BLaER1 treated with 17β-estradiol and CSF1 and Interleukin-3, amounts not matched to agents 10 nM and 100 nM (cell line): ENCODE results near the gene ETFDH.
"Not testable (repeated sequence)": the region's sequence is repeated elsewhere in the genome, so short reads cannot be mapped to it uniquely, and the experiment has no call there.

ENCODE experiments used
- H3K27ac ChIP-seq, 11 experiments: shearing (Covaris generic); formaldehyde crosslinking; 2 replicates each; pipeline ENCODE4 v1.8.1; 2022
- H3K27me3 ChIP-seq, 11 experiments: shearing (Covaris generic); formaldehyde crosslinking; 2 replicates each; pipeline ENCODE4 v1.8.1; 2022
- H3K36me3 ChIP-seq, 11 experiments: shearing (Covaris generic); formaldehyde crosslinking; 2 replicates each; pipeline ENCODE4 v1.8.1; 2022
- H3K4me1 ChIP-seq, 10 experiments: shearing (Covaris generic); formaldehyde crosslinking; 2 replicates each; pipeline ENCODE4 v1.8.1; 2022
- H3K4me2 ChIP-seq, 11 experiments: shearing (Covaris generic); formaldehyde crosslinking; 2 replicates each; pipeline ENCODE4 v1.8.1; 2022
- H3K4me3 ChIP-seq, 10 experiments: shearing (Covaris generic); formaldehyde crosslinking; 2 replicates each; pipeline ENCODE4 v1.8.1; 2022
- H3K9ac ChIP-seq, 11 experiments: shearing (Covaris generic); formaldehyde crosslinking; 2 replicates each; pipeline ENCODE4 v1.8.1; 2022
- H3K9me3 ChIP-seq, 11 experiments: shearing (Covaris generic); formaldehyde crosslinking; replicated peaks in 1 of 11; 2 replicates each; pipeline ENCODE4 v1.8.1; 2022
- H4K20me1 ChIP-seq, 11 experiments: shearing (Covaris generic); formaldehyde crosslinking; 2 replicates each; pipeline ENCODE4 v1.8.1; 2022
- Cebpa-rat ChIP-seq, 11 experiments: shearing (Covaris generic); IDR thresholded peaks; 2 replicates each; pipeline ENCODE4 v1.8.1; 2022

The ETFDH gene

DNA sequence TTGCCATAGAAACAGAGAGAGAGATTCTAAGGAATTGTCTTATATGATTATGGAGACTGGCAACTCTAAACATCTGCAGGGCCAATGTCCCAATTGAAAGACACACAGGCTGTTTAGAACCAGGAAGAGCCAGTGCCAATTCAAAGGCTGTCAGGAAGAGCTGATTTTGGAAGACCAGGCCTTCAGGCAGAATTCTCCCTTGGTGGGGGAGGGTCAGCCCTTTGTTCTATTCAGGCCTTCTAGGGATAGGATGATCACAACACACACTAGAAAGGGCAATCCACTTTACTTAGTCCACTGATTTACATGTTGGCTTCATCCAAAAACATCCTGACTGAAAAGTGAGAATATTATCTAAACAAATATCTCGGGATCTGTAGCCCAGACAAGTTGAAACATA, 15.7 kb upstream of the ETFDH start:
- H3K36me3 ChIP-seq = no peaks in the 10 kb centered on the region
- no peak for TF ChIP-seq Cebpa-rat (IDR thresholded peaks at IDR 0.05)
- no peak overlapping the region for H3K4me2 ChIP-seq

DNA sequence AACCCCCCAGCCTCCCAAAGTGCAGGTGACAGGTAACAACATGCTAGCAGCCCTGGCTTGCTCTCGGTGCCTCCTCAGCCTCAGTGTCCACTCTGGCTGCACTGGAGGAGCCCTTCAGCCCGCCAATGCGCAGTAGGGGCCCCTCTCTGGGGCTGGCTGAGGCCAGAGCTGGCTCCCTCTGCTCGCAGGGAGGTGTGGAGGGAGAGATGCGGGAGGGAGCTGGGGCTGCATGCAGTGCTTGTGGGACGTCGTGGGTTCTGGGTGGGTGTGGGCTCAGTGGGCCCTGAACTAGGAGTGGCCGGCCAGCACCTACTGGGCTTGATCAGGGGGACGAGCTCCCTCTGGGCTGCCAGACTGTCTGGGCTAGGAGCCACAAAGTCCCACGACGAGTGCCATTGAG, 14.8 kb upstream of the ETFDH start:
- no peak overlapping the region for H3K9ac ChIP-seq
- H3K4me2 ChIP-seq = no peak overlapping the region
- H3K9me3 ChIP-seq = peaks cover 0 to 4% (median 0%) of the 10 kb centered on the region in 11 experiments; a peak in 1 of 22 replicates
- no peaks in the 10 kb centered on the region for H3K27me3 ChIP-seq
- TF ChIP-seq Cebpa-rat (IDR thresholded peaks at IDR 0.05) = no peak
- no peaks in the 10 kb centered on the region for H4K20me1 ChIP-seq
- H3K4me1 ChIP-seq = peaks cover 0 to 6% (median 0%) of the 10 kb centered on the region in 10 experiments; a peak in 1 of 20 replicates
- no peak overlapping the region for H3K27ac ChIP-seq
- H3K36me3 ChIP-seq = no peaks in the 10 kb centered on the region
- no peak overlapping the region for H3K4me3 ChIP-seq

More for the DNA sequence above, 15.7 kb upstream of the ETFDH start:
- H3K4me3 ChIP-seq = no peak overlapping the region
- H4K20me1 ChIP-seq = no peaks in the 10 kb centered on the region
- peaks cover 0 to 6% (median 0%) of the 10 kb centered on the region in 10 experiments; a peak in 1 of 20 replicates for H3K4me1 ChIP-seq
- H3K9me3 ChIP-seq = peaks cover 0 to 4% (median 0%) of the 10 kb centered on the region in 11 experiments; a peak in 1 of 22 replicates
- H3K27ac ChIP-seq = no peak overlapping the region
- no peak overlapping the region for H3K9ac ChIP-seq
- H3K27me3 ChIP-seq = no peaks in the 10 kb centered on the region

DNA sequence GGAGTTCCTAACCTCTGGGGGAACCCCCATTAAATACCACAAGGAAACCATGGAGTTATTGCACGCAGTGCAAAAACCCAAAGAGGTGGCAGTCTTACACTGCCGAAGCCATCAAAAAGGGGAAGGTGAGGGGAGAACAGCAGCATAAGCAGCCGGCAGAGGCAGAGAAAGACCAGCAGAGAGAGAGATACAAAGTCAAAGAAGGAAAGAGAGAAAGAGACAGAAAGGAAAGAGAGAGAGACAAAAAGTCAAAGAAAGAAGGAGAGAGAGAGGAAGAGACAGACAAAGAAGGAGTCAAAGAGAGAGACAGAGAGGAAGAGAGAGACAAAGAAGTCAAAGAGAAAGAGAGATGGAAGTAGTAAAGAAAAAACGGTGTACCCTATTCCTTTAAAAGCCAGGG, 8.8 kb upstream of the ETFDH start:
- Histone ChIP-seq H3K36me3 (peaks cover 0 to 40% (median 27%) of the 10 kb centered on the region in 11 experiments; a peak in 20 of 22 replicates), H3K27ac (0 out of 22 replicates have a peak overlapping the region, but pooled peaks of 1 of the 11 experiments have one; percentile 17), H3K9me3 (peaks cover 0 to 12% (median 8%) of the 10 kb centered on the region in 11 experiments; a peak in 13 of 22 replicates), H3K4me2 (peak overlapping the region in 3 of 11 experiments; percentile 18 to 44 (median 43); a peak in 6 of 22 replicates), H3K4me1 (peaks cover 0 to 23% (median 0%) of the 10 kb centered on the region in 10 experiments; a peak in 6 of 20 replicates)
- not testable (repeated sequence) for H3K9ac ChIP-seq, H3K27me3 ChIP-seq, H4K20me1 ChIP-seq, H3K4me3 ChIP-seq

DNA sequence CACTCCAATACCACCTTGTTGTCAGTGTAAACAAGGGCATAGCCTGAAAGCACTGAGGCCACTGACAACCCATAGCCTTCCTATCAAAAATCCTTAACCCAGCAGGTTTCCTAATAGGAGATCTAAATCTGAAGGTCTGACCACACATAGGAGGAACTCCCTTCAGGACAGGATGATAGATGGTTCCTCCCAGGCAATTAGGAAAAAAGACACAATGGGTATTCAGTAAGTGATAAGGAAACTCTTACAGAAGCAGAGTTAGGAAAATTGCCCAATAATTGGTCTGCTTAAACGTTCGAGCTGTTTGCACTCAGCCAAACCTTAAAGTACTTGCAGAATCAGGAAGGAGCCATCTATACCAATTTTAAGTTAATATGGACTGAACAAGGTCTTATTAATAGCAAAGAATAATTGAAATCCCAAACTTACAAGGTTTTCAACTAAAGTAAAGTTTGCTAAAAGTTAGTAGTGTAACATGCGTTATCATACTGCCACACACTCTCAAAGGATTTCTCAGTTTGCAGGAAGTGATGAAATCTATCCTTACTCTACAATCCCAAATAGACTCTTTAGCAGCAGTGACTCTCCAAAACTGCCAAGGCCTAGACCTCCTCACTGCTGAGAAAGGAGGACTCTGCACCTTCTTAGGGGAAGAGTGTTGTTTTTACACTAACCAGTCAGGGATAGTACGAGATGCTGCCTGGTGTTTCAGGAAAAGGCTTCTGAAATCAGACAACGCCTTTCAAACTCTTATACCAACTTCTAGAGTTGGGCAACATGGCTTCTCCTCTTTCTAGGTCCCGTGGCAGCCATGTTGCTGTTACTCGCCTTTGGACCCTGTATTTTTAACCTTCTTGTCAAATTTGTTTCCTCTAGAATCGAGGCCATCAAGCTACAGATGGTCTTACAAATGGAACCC, 8.1 kb upstream of the ETFDH start:
- peaks cover 0 to 15% (median 0%) of the 10 kb centered on the region in 11 experiments; a peak in 5 of 22 replicates for H4K20me1 ChIP-seq
- not testable (repeated sequence) for H3K27me3 ChIP-seq, H3K9ac ChIP-seq, H3K4me3 ChIP-seq
- H3K4me1 ChIP-seq = peaks cover 0 to 23% (median 1%) of the 10 kb centered on the region in 10 experiments; a peak in 10 of 20 replicates
- peaks cover 0 to 47% (median 30%) of the 10 kb centered on the region in 11 experiments; a peak in 20 of 22 replicates for H3K36me3 ChIP-seq
- 0 out of 22 replicates have a peak overlapping the region, but pooled peaks of 1 of the 11 experiments have one; percentile 17 for H3K27ac ChIP-seq
- peak overlapping the region in 4 of 11 experiments; percentile 7 to 44 (median 30); a peak in 5 of 22 replicates for H3K4me2 ChIP-seq
- peaks cover 0 to 12% (median 7%) of the 10 kb centered on the region in 11 experiments; a peak in 13 of 22 replicates for H3K9me3 ChIP-seq

DNA sequence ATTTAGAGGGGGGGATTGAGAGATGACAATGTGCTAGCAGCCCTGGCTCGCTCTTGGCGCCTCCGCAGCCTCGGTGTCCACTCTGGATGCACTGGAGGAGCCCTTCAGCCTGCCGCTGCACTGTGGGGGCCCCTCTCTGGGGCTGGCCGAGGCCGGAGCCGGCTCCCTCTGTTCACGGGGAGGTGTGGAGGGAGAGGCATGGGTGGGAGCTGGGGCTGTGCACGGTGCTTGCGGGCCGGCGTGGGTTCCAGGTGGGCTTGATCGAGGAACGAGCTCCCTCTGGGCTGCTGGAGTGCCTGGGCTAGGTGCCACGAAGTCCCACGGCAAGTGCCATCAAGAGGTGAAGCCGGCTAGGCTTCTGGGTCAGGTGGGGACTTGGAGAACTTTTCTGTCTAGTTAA, 7.3 kb upstream of the ETFDH start:
- Histone ChIP-seq H3K36me3 (peaks cover 0 to 55% (median 30%) of the 10 kb centered on the region in 11 experiments; a peak in 20 of 22 replicates), H3K4me2 (no peak overlapping the region; a peak in 1 of 22 replicates), H3K4me1 (peaks cover under 1 to 28% (median 10%) of the 10 kb centered on the region in 10 experiments; a peak in 18 of 20 replicates), H3K27ac (no peak overlapping the region), H3K4me3 (no peak overlapping the region), H3K9me3 (peaks cover 0 to 12% (median 7%) of the 10 kb centered on the region in 11 experiments; a peak in 13 of 22 replicates), H4K20me1 (peaks cover 0 to 23% (median 0%) of the 10 kb centered on the region in 11 experiments; a peak in 7 of 22 replicates), H3K27me3 (no peaks in the 10 kb centered on the region), H3K9ac (no peak overlapping the region)
- no peak for TF ChIP-seq Cebpa-rat (IDR thresholded peaks at IDR 0.05)

DNA sequence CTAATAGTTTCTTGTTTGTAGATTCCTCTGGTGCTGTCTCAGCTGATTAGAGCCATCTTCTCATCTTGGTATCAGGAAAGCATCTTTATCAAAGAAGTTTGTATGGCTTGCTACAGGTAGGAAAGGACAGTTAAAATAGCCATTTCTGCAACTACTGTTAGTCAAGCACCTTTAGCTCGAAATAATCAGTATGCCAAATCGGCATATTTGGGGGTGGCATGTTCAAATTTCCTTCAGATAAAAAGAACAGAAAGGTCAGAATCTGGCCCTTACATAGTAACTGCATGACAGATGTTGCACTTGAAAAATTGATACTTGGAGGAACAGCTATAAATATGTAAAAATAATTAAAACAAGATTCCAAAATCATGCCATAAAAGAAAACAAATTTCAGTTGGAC, 5.2 kb upstream of the ETFDH start:
- Histone ChIP-seq H3K4me2 (no peak overlapping the region), H3K27ac (no peak overlapping the region), H3K9ac (no peak overlapping the region), H3K36me3 (peaks cover 0 to 55% (median 30%) of the 10 kb centered on the region in 11 experiments; a peak in 20 of 22 replicates), H3K4me1 (peaks cover 11 to 38% (median 19%) of the 10 kb centered on the region in 10 experiments), H4K20me1 (peaks cover 0 to 33% (median 0%) of the 10 kb centered on the region in 11 experiments; a peak in 9 of 22 replicates), H3K4me3 (no peak overlapping the region), H3K9me3 (peaks cover 0 to 12% (median 7%) of the 10 kb centered on the region in 11 experiments; a peak in 13 of 22 replicates), H3K27me3 (no peaks in the 10 kb centered on the region)
- no peak for TF ChIP-seq Cebpa-rat (IDR thresholded peaks at IDR 0.05)

DNA sequence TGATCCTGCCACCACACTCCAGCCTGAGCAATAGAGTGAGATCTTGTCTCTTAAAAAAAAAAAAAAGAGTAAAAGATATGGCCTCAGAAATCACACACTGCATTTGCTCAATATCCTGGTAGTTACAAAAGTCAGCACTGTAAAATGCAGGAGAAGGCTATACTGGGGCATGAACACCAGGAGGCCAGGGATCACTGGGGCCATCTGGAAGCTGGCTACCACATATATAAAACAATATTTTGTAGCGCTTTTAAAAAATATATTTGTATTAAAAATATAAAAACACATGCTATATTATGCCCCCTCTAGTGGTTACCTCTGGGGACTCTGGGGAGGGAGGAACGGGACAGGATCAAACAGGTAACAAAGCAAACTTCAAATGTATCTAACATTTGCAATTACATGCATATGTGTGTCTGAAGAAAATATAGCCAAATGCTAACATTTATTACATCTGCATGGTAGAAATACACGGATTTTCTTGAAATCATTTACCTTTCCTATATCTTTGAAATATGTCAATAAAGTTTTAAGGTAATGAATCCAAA, 4.4 kb upstream of the ETFDH start:
- Histone ChIP-seq H3K27me3 (no peaks in the 10 kb centered on the region), H3K9ac (no peak overlapping the region), H3K27ac (no peak overlapping the region), H3K36me3 (peaks cover 0 to 55% (median 30%) of the 10 kb centered on the region in 11 experiments; a peak in 20 of 22 replicates), H3K9me3 (peaks cover 0 to 12% (median 7%) of the 10 kb centered on the region in 11 experiments; a peak in 13 of 22 replicates), H3K4me1 (peaks cover 13 to 39% (median 21%) of the 10 kb centered on the region in 10 experiments), H3K4me2 (no peak overlapping the region), H3K4me3 (no peak overlapping the region), H4K20me1 (peaks cover 0 to 33% (median 0%) of the 10 kb centered on the region in 11 experiments; a peak in 9 of 22 replicates)
- no peak for TF ChIP-seq Cebpa-rat (IDR thresholded peaks at IDR 0.05)

DNA sequence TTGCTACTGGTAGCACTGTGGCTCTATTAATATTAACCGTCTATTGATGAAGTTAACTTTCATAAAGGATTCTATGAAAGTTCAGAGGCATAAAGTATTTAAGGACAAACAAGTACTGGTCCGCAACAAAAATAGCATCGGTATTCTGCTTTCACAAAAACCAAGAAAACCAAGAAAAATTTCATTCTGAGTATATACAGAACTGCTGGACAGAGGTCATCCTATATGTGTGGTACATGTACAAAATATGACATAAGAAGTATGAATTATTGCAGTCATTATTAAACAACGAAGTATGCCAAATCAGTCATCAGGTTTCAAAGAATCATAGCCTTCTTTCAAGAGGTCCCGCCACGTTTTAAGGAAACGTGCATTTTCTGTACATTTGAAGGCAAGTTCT, 2.8 kb upstream of the ETFDH start:
- Histone ChIP-seq H3K36me3 (peaks cover 0 to 54% (median 30%) of the 10 kb centered on the region in 11 experiments; a peak in 20 of 22 replicates), H3K27me3 (no peaks in the 10 kb centered on the region)

More for the DNA sequence above, 2.8 kb upstream of the ETFDH start:
- H3K4me3 ChIP-seq = no peak overlapping the region; a peak in 1 of 20 replicates
- no peak overlapping the region for H3K9ac ChIP-seq
- TF ChIP-seq Cebpa-rat (IDR thresholded peaks at IDR 0.05) = no peak
- H4K20me1 ChIP-seq = peaks cover 0 to 33% (median 0%) of the 10 kb centered on the region in 11 experiments; a peak in 9 of 22 replicates
- H3K4me2 ChIP-seq = peak overlapping the region in 8 of 11 experiments; percentile 27 to 98 (median 86); a peak in 12 of 22 replicates
- H3K9me3 ChIP-seq = peaks cover 0 to 12% (median 7%) of the 10 kb centered on the region in 11 experiments; a peak in 13 of 22 replicates
- H3K27ac ChIP-seq = no peak overlapping the region
- H3K4me1 ChIP-seq = peaks cover 18 to 32% (median 26%) of the 10 kb centered on the region in 10 experiments
